K562 (cell line): ENCODE data around the gene PPIL6. TPM values are rescaled to one million over a fixed set of nuclear protein-coding genes. Genes with fewer than 3 reads are reported as not detected.
A peak's percentile ranks its signal among the peaks of the same experiment; 100 is the strongest.

Experiments
- ATAC-seq: fragments of 200-7000 bp; cut with Tn5 transposase; 3 replicates; pipeline ENCODE4 v1.9.1; 2020; ENCODE audit warnings: moderate library complexity
- BruUV-seq: library from RNA; stranded (reverse); fragments of 400-500 nt; replicated peaks from 2 replicates; lab custom pipeline; 2021; lab: Mats Ljungman, UMichigan
- CTCF ChIA-PET: fragments of 300-600 bp; formaldehyde crosslinking; extraction: SDS; loops from one replicate; lab custom pipeline; 2021; ENCODE audit warnings: low intra/inter-chr PET ratio; lab: Yijun Ruan, JAX
- POLR2A ChIA-PET: fragments of 300-600, 350-650 bp; sonication (Branson Sonifier 250); formaldehyde crosslinking; extraction: SDS; loops from one replicate; lab custom pipeline; 2021; ENCODE audit warnings: antibody characterized with exemption, inconsistent platforms; lab: Yijun Ruan, JAX
- DNase-seq, 4 experiments: peaks; one replicate each; pipeline versions ENCODE4 v3.0.0 to v3.0.0-alpha.2; 2011 to 2018; ENCODE audit warnings: low spot score in 3 of 4, mixed read lengths in 3 of 4; ENCODE audit errors: extremely low read depth in 1 of 4
- FAIRE-seq: peaks from 2 replicates; lab custom pipeline; 2011; peaks lifted over from hg19 to GRCh38; lab: Jason Lieb, UNC
- H2AFZ ChIP-seq: 2 replicates; pipeline ENCODE4 v1.6.0; 2011; ENCODE audit warnings: low read depth, low read length, control low read depth, inconsistent platforms
- H3K27ac ChIP-seq: fragments of 200-600 bp; 3 replicates; pipeline ENCODE4 v1.8.0; 2011; ENCODE audit warnings: low read depth, mild to moderate bottlenecking, control low read depth, inconsistent platforms, low read length, moderate library complexity, mixed read lengths; ENCODE audit errors: extremely low read depth
- H3K27me3 ChIP-seq, 2 experiments: fragments of 300-600 bp in 1 of 2; 2 replicates in 1 of 2; 3 replicates in 1 of 2; pipeline versions ENCODE4 v1.6.0 to v1.8.0; 2011; ENCODE audit warnings: inconsistent platforms in 2 of 2, low read length in 2 of 2, mild to moderate bottlenecking in 1 of 2, mixed read lengths in 1 of 2, moderate library complexity in 1 of 2; ENCODE audit not compliant: control insufficient read depth in 2 of 2, insufficient read depth in 2 of 2
- H3K36me3 ChIP-seq: fragments of 300-600 bp; 3 replicates; pipeline ENCODE4 v1.8.0; 2011; ENCODE audit warnings: mild to moderate bottlenecking, low read length, inconsistent platforms; ENCODE audit not compliant: control insufficient read depth, insufficient read depth
- H3K4me1 ChIP-seq, 2 experiments: fragments of 200-600 bp in 1 of 2; replicated peaks in 1 of 2; 2 replicates in 1 of 2; 3 replicates in 1 of 2; pipeline versions ENCODE4 v1.5.1 to v1.8.0; 2011; ENCODE audit warnings: inconsistent platforms in 2 of 2, low read length in 2 of 2, mild to moderate bottlenecking in 1 of 2, mixed read lengths in 1 of 2, moderate library complexity in 1 of 2; ENCODE audit not compliant: control insufficient read depth in 2 of 2, insufficient read depth in 2 of 2
- H3K4me2 ChIP-seq: 2 replicates; pipeline ENCODE4 v1.6.1; 2011; ENCODE audit warnings: low read length, control low read depth, inconsistent platforms, mixed read lengths; ENCODE audit not compliant: insufficient read depth
- H3K4me3 ChIP-seq: fragments of 200-600 bp; sonication (generic), shearing (Covaris generic); 2 replicates; pipeline ENCODE4 v1.5.1; 2016; ENCODE audit warnings: control low read depth, inconsistent platforms
- H3K79me2 ChIP-seq: fragments of 200-600 bp; 3 replicates; pipeline ENCODE4 v1.8.0; 2011; ENCODE audit warnings: low read length, inconsistent platforms; ENCODE audit not compliant: control insufficient read depth, insufficient read depth
- H3K9ac ChIP-seq, 2 experiments: 2 replicates each; pipeline versions ENCODE4 v1.6.0 to v1.6.1; 2011; ENCODE audit warnings: low read depth in 2 of 2, low read length in 2 of 2, control low read depth in 1 of 2, inconsistent platforms in 1 of 2, mild to moderate bottlenecking in 1 of 2, mixed read lengths in 1 of 2; ENCODE audit not compliant: insufficient read depth in 1 of 2
- H3K9me1 ChIP-seq: one replicate; pipeline ENCODE4 v1.6.0; 2011; ENCODE audit warnings: inconsistent platforms, mild to moderate bottlenecking, low read length, moderate library complexity; ENCODE audit not compliant: control insufficient read depth, insufficient read depth
- H3K9me3 ChIP-seq: replicated peaks from 2 replicates; pipeline ENCODE4 v1.5.1; 2011; ENCODE audit warnings: low read depth, low read length, inconsistent platforms; ENCODE audit not compliant: control insufficient read depth, insufficient read depth
- H4K20me1 ChIP-seq: replicated peaks from 2 replicates; pipeline ENCODE4 v1.6.1; 2011; ENCODE audit warnings: low read length, inconsistent platforms, mixed read lengths; ENCODE audit not compliant: control insufficient read depth, insufficient read depth
- WGBS: fragments of 100-300 bp; shearing (Covaris generic); methylation state at CpG from one replicate; pipeline ENCODE4 v1.1.6; 2016; ENCODE audit warnings: low coverage, mixed read lengths; ENCODE audit not compliant: insufficient coverage; ENCODE audit errors: missing lambda C conversion rate; 5-methylcytosine and 5-hydroxymethylcytosine counted together
- in situ Hi-C: fragments of 300-500 bp; cut with MboI; formaldehyde crosslinking; loops from 4 replicates; pipeline ENCODE4 v1.15.0; 2018; ENCODE audit warnings: inconsistent platforms, mixed read lengths
- intact Hi-C: fragments of 100-400 bp; cut with micrococcal nuclease; formaldehyde crosslinking; loops from 2 replicates; pipeline ENCODE4 v1.14.2; 2022
- polyA plus RNA-seq, 8 experiments: library from polyadenylated mRNA; depleted of rRNA in 4 of 8; stranded (reverse) in 5 of 8; unstranded in 3 of 8; fragments of >200 nt; fragmentation: Nextera tagmentation in 2 of 8; fragmentation: Illumina TruSeq in 1 of 8; extraction: Ambion mirVana in 2 of 8; extraction: Trizol in 1 of 8; gene quantifications; 2 replicates each; pipeline versions ENCODE4 v1.2.1 to v1.2.3, GENCODE V29; 2011 to 2014; ENCODE audit warnings: inconsistent platforms in 1 of 8, missing spikeins in 1 of 8
- total RNA-seq, 7 experiments: library from RNA; depleted of rRNA in 6 of 7; stranded (reverse); fragments of >200 nt in 6 of 7; fragmentation: Illumina TruSeq in 2 of 7; extraction: Trizol in 2 of 7; gene quantifications; 2 replicates each; pipeline versions ENCODE4 v1.2.1 to v1.2.3, GENCODE V29; 2011 to 2021; ENCODE audit warnings: low replicate concordance in 1 of 7
- TF ChIP-seq, protein P1 (sequence below): fragments of 250-450 bp; sonication (Bioruptor Pico); IDR thresholded peaks from 2 replicates; pipeline ENCODE4 v1.4.0; 2020; ENCODE audit warnings: mild to moderate bottlenecking, moderate library complexity
- TF ChIP-seq, protein P2 (sequence below), 3 experiments: fragments of 200-800 bp in 1 of 3; sonication (Bioruptor generic) in 1 of 3; sonication (generic) in 1 of 3; formaldehyde crosslinking in 1 of 3; IDR thresholded peaks; 2 replicates each; pipeline versions ENCODE4 v1.6.1 to v1.8.0; 2016 to 2022; ENCODE audit warnings: mild to moderate bottlenecking in 2 of 3, missing compliant biosample characterization in 2 of 3, missing genetic modification characterization in 2 of 3, missing genetic modification reagents in 1 of 3

PPIL6 gene
- total and polyA plus RNA-seq, 9 of the 15 experiments (the other 6 are each of a cell fraction or from before 2014, with no cell fraction given): 0.03 to 0.98 (median 0.41) TPM; not detected in 1

DNA sequence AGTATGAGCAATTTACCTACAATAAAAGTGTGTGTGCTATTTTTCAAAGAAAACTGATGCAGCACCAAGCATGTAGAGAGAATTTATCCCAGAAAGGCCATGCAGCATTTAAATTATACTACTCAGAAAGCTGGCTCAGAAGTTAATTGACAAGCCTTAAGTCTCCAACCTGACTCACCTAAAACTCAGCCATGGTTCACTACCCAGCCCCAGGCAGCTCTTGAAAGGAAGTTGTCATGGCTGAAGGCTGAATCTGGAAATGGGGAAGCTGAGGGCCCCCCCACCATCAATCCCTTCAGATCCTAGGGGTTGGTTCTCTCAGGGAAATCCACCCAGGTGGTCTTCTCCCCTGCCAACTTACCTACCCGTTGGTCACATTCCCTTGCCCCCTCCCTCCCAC is 19.7 kb downstream of the PPIL6 start:
- H3K4me3 ChIP-seq: no peak overlapping the region
- BruUV-seq: no TSS peak
- FAIRE-seq: no peak

More for the DNA sequence above, 19.7 kb downstream of the PPIL6 start:
- peak; percentile 66 for ATAC-seq
- intact Hi-C loops (no loop called here), in situ Hi-C loops (no loop called here)
- Histone ChIP-seq H3K4me1 (peaks cover 4 to 5% of the 10 kb centered on the region in 2 experiments; a peak in 3 of 5 replicates), H3K9ac (no peak overlapping the region), H3K79me2 (no peaks in the 10 kb centered on the region), H3K27ac (no peak overlapping the region), H3K4me2 (no peak overlapping the region), H4K20me1 (no peaks in the 10 kb centered on the region), H3K27me3 (no peaks in the 10 kb centered on the region), H3K9me3 (no peaks in the 10 kb centered on the region), H2AFZ (no peak overlapping the region), H3K9me1 (no peaks in the 10 kb centered on the region), H3K36me3 (no peaks in the 10 kb centered on the region)
- TF ChIP-seq, protein P1, sequence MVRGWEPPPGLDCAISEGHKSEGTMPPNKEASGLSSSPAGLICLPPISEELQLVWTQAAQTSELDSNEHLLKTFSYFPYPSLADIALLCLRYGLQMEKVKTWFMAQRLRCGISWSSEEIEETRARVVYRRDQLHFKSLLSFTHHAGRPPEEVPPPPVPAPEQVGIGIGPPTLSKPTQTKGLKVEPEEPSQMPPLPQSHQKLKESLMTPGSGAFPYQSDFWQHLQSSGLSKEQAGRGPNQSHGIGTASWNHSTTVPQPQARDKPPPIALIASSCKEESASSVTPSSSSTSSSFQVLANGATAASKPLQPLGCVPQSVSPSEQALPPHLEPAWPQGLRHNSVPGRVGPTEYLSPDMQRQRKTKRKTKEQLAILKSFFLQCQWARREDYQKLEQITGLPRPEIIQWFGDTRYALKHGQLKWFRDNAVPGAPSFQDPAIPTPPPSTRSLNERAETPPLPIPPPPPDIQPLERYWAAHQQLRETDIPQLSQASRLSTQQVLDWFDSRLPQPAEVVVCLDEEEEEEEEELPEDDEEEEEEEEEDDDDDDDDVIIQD (CRISPR knock-in tag): no peak
- TF ChIP-seq, protein P2, sequence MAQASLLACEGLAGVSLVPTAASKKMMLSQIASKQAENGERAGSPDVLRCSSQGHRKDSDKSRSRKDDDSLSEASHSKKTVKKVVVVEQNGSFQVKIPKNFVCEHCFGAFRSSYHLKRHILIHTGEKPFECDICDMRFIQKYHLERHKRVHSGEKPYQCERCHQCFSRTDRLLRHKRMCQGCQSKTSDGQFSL (CRISPR knock-in tag; IDR thresholded peaks at IDR 0.05): 0 out of 2 replicates have a peak, but pooled peaks have one; percentile 53
- TF ChIP-seq, protein P2 (tag; IDR thresholded peaks at IDR 0.05): no peak
- WGBS: 8% methylated on average over 1 of the region's 1 CpG
- no peak for DNase-seq
- POLR2A ChIA-PET: interaction anchor here (0.5 to 1.6 kb wide), 3 partner anchors 16 to 244 kb away, joined by 3 read pairs; no protein-coding TSS in a partner anchor
- CTCF ChIA-PET: no interaction called here
